Esophagus muscularis mucosa (tissue), 4 donors: ENCODE measurements around the gene SPRED1. TPM values are rescaled to one million over a fixed set of nuclear protein-coding genes. Genes with fewer than 3 reads are reported as not detected.

Experiments
- DNase-seq: peaks from one replicate; pipeline ENCODE4 v3.0.0-alpha.2; 2017; ENCODE audit errors: extremely low spot score
- H3K27ac ChIP-seq, 4 donors: fragments of 200-600 bp; sonication (generic); replicated peaks in 1 of 4; 1 replicate in 3 of 4; 2 replicates in 1 of 4; pipeline ENCODE4 v1.5.1; 2016 to 2019; ENCODE audit warnings: mild to moderate bottlenecking in 1 of 4
- H3K27me3 ChIP-seq, 4 donors: fragments of 200-600 bp; sonication (generic); one replicate each; pipeline versions ENCODE4 v1.5.1 to v1.6.0; 2016 to 2019
- H3K36me3 ChIP-seq, 4 donors: fragments of 200-600 bp; sonication (generic); one replicate each; pipeline ENCODE4 v1.5.1; 2016 to 2019
- H3K4me1 ChIP-seq, 4 donors: fragments of 200-600 bp; sonication (generic); one replicate each; pipeline ENCODE4 v1.5.1; 2016 to 2019
- H3K4me3 ChIP-seq, 4 donors: fragments of 200-600 bp; sonication (generic); 1 replicate in 2 of 4; 2 replicates in 2 of 4; pipeline ENCODE4 v1.5.1; 2016 to 2019; ENCODE audit warnings: mild to moderate bottlenecking in 4 of 4, moderate library complexity in 1 of 4
- H3K9me3 ChIP-seq, 4 donors: fragments of 200-600 bp; sonication (generic); 1 replicate in 3 of 4; 2 replicates in 1 of 4; pipeline ENCODE4 v1.5.1; 2016 to 2019
- CTCF ChIP-seq, 3 experiments: fragments of 200-600 bp in 2 of 3; fragments of 450-650 bp in 1 of 3; sonication (generic) in 2 of 3; IDR thresholded peaks; one replicate each; pipeline ENCODE4 v1.5.1; 2017 to 2019; ENCODE audit warnings: antibody characterized with exemption in 3 of 3, mild to moderate bottlenecking in 2 of 3, moderate library complexity in 1 of 3
- EP300 ChIP-seq: sonication (generic); formaldehyde crosslinking; IDR thresholded peaks from one replicate; pipeline ENCODE4 v1.6.1; 2017; ENCODE audit warnings: antibody characterized with exemption
- POLR2A ChIP-seq: fragments of 450-650 bp; IDR thresholded peaks from one replicate; pipeline ENCODE4 v1.6.1; 2017; ENCODE audit warnings: antibody characterized with exemption, moderate library complexity, mild to moderate bottlenecking, low read depth
- POLR2AphosphoS5 ChIP-seq, 2 donors: sonication (generic); formaldehyde crosslinking; IDR thresholded peaks; one replicate each; pipeline ENCODE4 v1.6.1; 2017; ENCODE audit warnings: antibody characterized with exemption in 2 of 2
- WGBS: methylation state at CpG from one replicate; pipeline ENCODE4 v1.1.5; 2018; 5-methylcytosine and 5-hydroxymethylcytosine counted together
- intact Hi-C: fragments of 100-400 bp; cut with DNase I; formaldehyde crosslinking; loops from one replicate; pipeline ENCODE4 v1.15.1; 2023
- total RNA-seq, 4 donors: library from RNA; depleted of rRNA; stranded (reverse); fragments of >200 nt; gene quantifications; one replicate each; pipeline versions ENCODE4 v1.1.0 to v1.2.1, GENCODE V29; 2016

SPRED1 gene
- total RNA-seq, 4 donors from 2014 or later: 14.5 to 31.1 (median 19.0) TPM

- intact Hi-C loops: no loop called here
- Histone ChIP-seq H3K4me1 (peaks cover 4 to 54% (median 38%) of the 10 kb centered on the region in 4 donors), H3K27me3 (no peaks in the 10 kb centered on the region), H3K27ac (no peak overlapping the region), H3K36me3 (peaks cover 0 to under 1% (median 0%) of the 10 kb centered on the region in 4 donors), H3K9me3 (no peaks in the 10 kb centered on the region), H3K4me3 (no peak overlapping the region)
- TF ChIP-seq POLR2AphosphoS5 (IDR thresholded peaks at IDR 0.05) (no peak), POLR2A (no peak), EP300 (no peak), CTCF (IDR thresholded peaks at IDR 0.05) (no peak)
- 72% methylated on average over 3 of the region's 3 CpGs for WGBS
- no peak for DNase-seq
These were observed 11.4 kb downstream of the SPRED1 start for GRCh38 chr15:38263996-38264395.

DNA sequence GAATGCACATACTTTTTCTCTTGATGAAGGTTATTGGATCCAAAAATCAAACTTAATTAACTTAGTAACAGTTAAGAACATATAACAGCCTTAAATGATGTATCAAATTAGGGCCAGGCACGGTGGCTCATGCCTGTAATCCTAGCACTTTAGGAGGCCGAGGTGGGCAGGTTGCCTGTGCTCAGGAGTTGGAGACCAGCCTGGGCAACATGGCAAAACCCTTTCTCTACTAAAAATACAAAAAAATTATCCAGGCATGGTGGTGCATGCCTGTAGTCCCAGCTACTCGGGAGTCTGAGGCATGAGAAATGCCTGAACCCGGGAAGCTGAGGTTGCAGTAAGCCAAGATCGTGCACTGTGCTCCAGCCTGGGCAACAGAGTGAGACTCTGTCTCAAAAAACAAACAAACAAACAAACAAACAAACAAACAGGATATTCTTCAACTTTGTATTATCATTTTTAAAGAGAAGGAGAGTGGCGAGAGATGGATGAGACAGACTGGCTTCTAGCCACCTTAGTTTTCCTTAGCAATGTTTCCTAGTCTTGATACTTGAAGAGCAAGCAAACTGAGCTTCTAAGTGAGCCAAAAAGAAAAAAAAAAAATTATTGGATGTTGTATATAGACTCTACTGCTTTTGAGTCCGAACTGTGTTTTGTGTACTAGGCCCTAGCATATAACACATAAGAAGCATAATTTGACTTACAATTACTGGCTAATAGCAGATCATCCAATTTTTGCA is 13.8 kb downstream of the SPRED1 start:
- Histone ChIP-seq H3K9me3 (no peaks in the 10 kb centered on the region), H3K36me3 (peaks cover 0 to 4% (median 0%) of the 10 kb centered on the region in 4 donors), H3K4me1 (peaks cover 4 to 48% (median 24%) of the 10 kb centered on the region in 4 donors), H3K27me3 (no peaks in the 10 kb centered on the region), H3K4me3 (peak overlapping the region in 1 of 4 donors; percentile 4), H3K27ac (peak overlapping the region in 1 of 4 donors; percentile 3)
- intact Hi-C loops: no loop called here
- DNase-seq: no peak
- WGBS: 29% methylated on average over 7 of the region's 7 CpGs
- no peak for TF ChIP-seq CTCF (IDR thresholded peaks at IDR 0.05)
- no peak for TF ChIP-seq POLR2AphosphoS5 (IDR thresholded peaks at IDR 0.05)
- TF ChIP-seq POLR2A: no peak
- TF ChIP-seq EP300: no peak

- Histone ChIP-seq H3K27ac (no peak overlapping the region), H3K9me3 (no peaks in the 10 kb centered on the region), H3K27me3 (no peaks in the 10 kb centered on the region), H3K4me1 (peaks cover 4 to 43% (median 26%) of the 10 kb centered on the region in 4 donors), H3K36me3 (peaks cover 0 to 4% (median 0%) of the 10 kb centered on the region in 4 donors), H3K4me3 (no peak overlapping the region)
- no peak for TF ChIP-seq POLR2A
- TF ChIP-seq POLR2AphosphoS5 (IDR thresholded peaks at IDR 0.05): no peak
- TF ChIP-seq CTCF (IDR thresholded peaks at IDR 0.05): no peak
- TF ChIP-seq EP300: no peak
- intact Hi-C loops: no loop called here
- 79% methylated on average over 3 of the region's 3 CpGs for WGBS
- DNase-seq: no peak
These were observed 14.9 kb downstream of the SPRED1 start for GRCh38 chr15:38267421-38268022.

DNA sequence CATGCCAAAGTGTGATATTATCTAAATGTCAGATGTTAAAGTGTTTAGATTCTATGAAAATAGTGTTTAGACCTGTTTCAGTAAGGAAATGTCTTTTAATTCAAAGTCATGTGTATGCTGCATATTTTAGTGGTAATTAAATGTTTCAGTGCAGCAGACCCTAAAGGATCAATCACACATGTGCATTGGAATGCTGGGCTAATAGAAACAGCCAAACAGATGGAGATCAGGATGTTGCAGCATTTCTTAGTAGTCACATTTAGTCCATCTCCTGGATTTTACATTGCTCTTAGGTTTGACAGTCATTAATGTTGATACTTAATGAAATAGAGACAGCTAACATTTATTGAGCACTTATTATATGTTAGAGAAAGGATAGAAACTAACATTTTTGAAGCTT is 18.5 kb downstream of the SPRED1 start:
- H3K27ac ChIP-seq: no peak overlapping the region
- TF ChIP-seq POLR2A (no peak), POLR2AphosphoS5 (IDR thresholded peaks at IDR 0.05) (no peak), EP300 (no peak), CTCF (IDR thresholded peaks at IDR 0.05) (no peak)
- intact Hi-C loops: no loop called here
- no peaks in the 10 kb centered on the region for H3K27me3 ChIP-seq
- peaks cover 21 to 50% (median 38%) of the 10 kb centered on the region in 4 donors for H3K4me1 ChIP-seq
- DNase-seq: no peak
- peaks cover 0 to 4% (median 0%) of the 10 kb centered on the region in 4 donors for H3K36me3 ChIP-seq
- H3K9me3 ChIP-seq: no peaks in the 10 kb centered on the region
- no peak overlapping the region for H3K4me3 ChIP-seq
